GM12891 (cell line): Measurements from ENCODE around the gene HDLBP.

Experiments used
- PAX5 ChIP-seq: IDR thresholded peaks from 2 replicates; pipeline ENCODE4 v1.6.1; 2011; ENCODE audit warnings: low read length, moderate library complexity, mild to moderate bottlenecking; ENCODE audit not compliant: insufficient read depth, severe bottlenecking
- POLR2A ChIP-seq: IDR thresholded peaks from 2 replicates; pipeline ENCODE4 v1.6.1; 2011; ENCODE audit warnings: low read depth, low read length, control low read depth
- POLR2AphosphoS5 ChIP-seq: IDR thresholded peaks from 2 replicates; pipeline ENCODE4 v1.6.1; 2011; ENCODE audit warnings: low read depth, low read length, control low read depth
- POU2F2 ChIP-seq: IDR thresholded peaks from 2 replicates; pipeline ENCODE4 v1.6.1; 2011; ENCODE audit warnings: low read depth, mild to moderate bottlenecking, control low read depth, low read length, moderate library complexity
- SPI1 ChIP-seq: IDR thresholded peaks from 2 replicates; pipeline ENCODE4 v1.6.1; 2011; ENCODE audit warnings: low read depth, low read length, control low read depth
- TAF1 ChIP-seq: IDR thresholded peaks from 2 replicates; pipeline ENCODE4 v1.6.1; 2011; ENCODE audit warnings: low read depth, low read length, control low read depth

GRCh38 chr2:241252778-241253475 lies 62.5 kb downstream of the HDLBP start:
- TF ChIP-seq POLR2A: no peak
- no peak for TF ChIP-seq PAX5
- no peak for TF ChIP-seq POU2F2
- no peak; the same call in 1 of the 2 replicates for TF ChIP-seq POLR2AphosphoS5
- no peak for TF ChIP-seq TAF1
- no peak for TF ChIP-seq SPI1
